Osteocyte (in vitro differentiated cells): ENCODE data around the gene WIPF2. TPM values are rescaled to one million over a fixed set of nuclear protein-coding genes. Genes with fewer than 3 reads are reported as not detected.

Experiments
- DNase-seq: peaks from one replicate; pipeline ENCODE4 v3.0.0; 2021; ENCODE audit warnings: mixed read lengths; ENCODE audit not compliant: unreplicated experiment; ENCODE audit errors: extremely low spot score
- H3K27ac Mint-ChIP-seq: one replicate; pipeline ENCODE4 v1.8.0; 2021; ENCODE audit warnings: mild to moderate bottlenecking, mixed read lengths; ENCODE audit not compliant: unreplicated experiment
- H3K27me3 Mint-ChIP-seq: one replicate; pipeline ENCODE4 v1.8.0; 2021; ENCODE audit warnings: mixed read lengths; ENCODE audit not compliant: unreplicated experiment
- H3K36me3 Mint-ChIP-seq: one replicate; pipeline ENCODE4 v1.8.0; 2021; ENCODE audit warnings: mixed read lengths; ENCODE audit not compliant: unreplicated experiment
- H3K4me1 Mint-ChIP-seq: one replicate; pipeline ENCODE4 v1.8.0; 2021; ENCODE audit warnings: mixed read lengths; ENCODE audit not compliant: unreplicated experiment
- H3K4me3 Mint-ChIP-seq: one replicate; pipeline ENCODE4 v1.8.0; 2021; ENCODE audit warnings: mild to moderate bottlenecking, moderate library complexity, mixed read lengths; ENCODE audit not compliant: unreplicated experiment
- H3K9me3 Mint-ChIP-seq: one replicate; pipeline ENCODE4 v1.8.0; 2021; ENCODE audit warnings: mixed read lengths; ENCODE audit not compliant: unreplicated experiment
- CTCF ChIP-seq: fragments of 200-600 bp; sonication (generic); IDR thresholded peaks from 2 replicates; pipeline ENCODE4 v1.5.0; 2021; ENCODE audit warnings: antibody characterized with exemption, mild to moderate bottlenecking, moderate library complexity
- total RNA-seq: library from RNA; stranded (reverse); gene quantifications from 2 replicates; pipeline ENCODE4 v1.2.1, GENCODE V29; 2021

WIPF2 gene
- total RNA-seq, 1 donor from 2014 or later, result 28.3 TPM

DNA sequence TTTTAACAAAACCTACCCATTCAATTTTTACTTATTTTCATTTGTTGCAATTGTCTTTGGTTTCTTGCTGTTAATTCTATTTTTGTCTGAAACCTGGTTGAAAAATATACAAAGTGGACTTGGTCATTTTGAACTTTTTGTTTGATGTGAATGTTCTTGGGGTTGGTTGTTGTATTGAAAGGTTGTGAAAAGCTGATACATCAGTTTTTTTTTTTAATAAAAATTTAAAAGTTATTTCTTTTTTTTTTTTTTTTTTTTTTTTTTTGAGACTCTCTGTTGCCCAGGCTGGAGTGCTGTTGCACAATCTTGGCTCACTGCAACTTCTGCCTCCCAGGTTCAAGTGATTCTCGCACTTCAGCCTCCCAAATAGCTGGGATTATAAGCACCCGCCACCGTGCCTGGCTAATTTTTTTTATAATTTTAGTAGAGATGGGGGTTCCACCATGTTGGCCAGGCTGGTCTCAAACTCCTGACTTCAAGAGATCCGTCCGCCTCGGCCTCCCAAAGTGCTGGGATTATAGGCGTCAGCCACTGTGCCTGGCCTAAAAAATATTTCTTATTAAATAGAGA is 28.9 kb downstream of the WIPF2 start:
- Mint-ChIP-seq H3K27me3 (no peaks in the 10 kb centered on the region), H3K9me3 (no peaks in the 10 kb centered on the region), H3K4me3 (no peak overlapping the region), H3K36me3 (peaks cover 3% of the 10 kb centered on the region), H3K27ac (no peak overlapping the region), H3K4me1 (peaks cover 38% of the 10 kb centered on the region)
- no peak for TF ChIP-seq CTCF
- DNase-seq, result no peak

- H3K27me3 Mint-ChIP-seq, result no peaks in the 10 kb centered on the region
- no peaks in the 10 kb centered on the region for H3K9me3 Mint-ChIP-seq
- no peak for DNase-seq
- H3K4me1 Mint-ChIP-seq, result peaks cover 38% of the 10 kb centered on the region
- H3K4me3 Mint-ChIP-seq, result no peak overlapping the region
- H3K27ac Mint-ChIP-seq, result no peak overlapping the region
- TF ChIP-seq CTCF, result no peak
- peaks cover 5% of the 10 kb centered on the region for H3K36me3 Mint-ChIP-seq
Observed at GRCh38 chr17:40248507-40248906, 29.4 kb downstream of the WIPF2 start.

GRCh38 chr17:40251576-40251975 is 32.5 kb downstream of the WIPF2 start:
- Mint-ChIP-seq H3K9me3 (no peaks in the 10 kb centered on the region), H3K4me3 (no peak overlapping the region), H3K27ac (peak overlapping the region; percentile 67), H3K27me3 (no peaks in the 10 kb centered on the region), H3K36me3 (peaks cover 7% of the 10 kb centered on the region), H3K4me1 (peaks cover 34% of the 10 kb centered on the region)
- TF ChIP-seq CTCF, result no peak
- DNase-seq, result no peak

- Mint-ChIP-seq H3K27me3 (no peaks in the 10 kb centered on the region), H3K36me3 (peaks cover 20% of the 10 kb centered on the region), H3K27ac (peak overlapping the region; percentile 86), H3K9me3 (no peaks in the 10 kb centered on the region), H3K4me1 (peaks cover 31% of the 10 kb centered on the region), H3K4me3 (peak overlapping the region; percentile 14)
- TF ChIP-seq CTCF, result no peak
- no peak for DNase-seq
Observed at GRCh38 chr17:40253565-40253964, 34.5 kb downstream of the WIPF2 start.

DNA sequence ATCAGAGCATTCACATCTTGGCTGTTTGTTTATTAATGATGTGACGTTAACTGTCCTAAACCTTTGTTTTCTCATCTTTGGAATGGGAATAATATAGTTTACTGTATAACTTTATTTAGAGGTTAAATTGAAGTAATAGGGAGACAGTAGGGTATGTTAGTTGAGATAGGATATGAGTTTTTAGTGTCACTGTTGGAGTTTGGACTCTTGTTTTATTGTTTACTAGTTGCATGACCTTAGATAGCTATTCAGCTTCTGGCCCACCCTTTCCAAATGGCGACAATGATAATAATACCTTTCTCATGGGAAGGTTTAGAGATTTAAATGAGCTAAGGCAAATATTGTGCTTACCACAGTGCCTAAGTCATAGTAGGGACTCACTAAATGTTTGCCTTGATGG is 40.4 kb downstream of the WIPF2 start:
- H3K27me3 Mint-ChIP-seq, result no peaks in the 10 kb centered on the region
- no peak for TF ChIP-seq CTCF
- no peak overlapping the region for H3K4me3 Mint-ChIP-seq
- H3K4me1 Mint-ChIP-seq, result no peaks in the 10 kb centered on the region
- DNase-seq, result no peak
- no peak overlapping the region for H3K27ac Mint-ChIP-seq
- no peaks in the 10 kb centered on the region for H3K9me3 Mint-ChIP-seq
- peaks cover 32% of the 10 kb centered on the region for H3K36me3 Mint-ChIP-seq
